Keratinocyte (primary cell): Measurements from ENCODE around the gene NPDC1.

Source experiments
- CTCF ChIP-seq, 3 experiments: IDR thresholded peaks in 1 of 3; conservative IDR thresholded peaks in 1 of 3; optimal IDR thresholded peaks in 1 of 3; 2 replicates in 2 of 3; 3 replicates in 1 of 3; pipeline versions ENCODE3 to v1.5.1; 2011; ENCODE audit warnings: low read length in 3 of 3, mild to moderate bottlenecking in 3 of 3, moderate library complexity in 2 of 3, control low read depth in 1 of 3, inconsistent platforms in 1 of 3; ENCODE audit not compliant: insufficient read depth in 2 of 3; ENCODE audit errors: extremely low read depth in 1 of 3
- EZH2 ChIP-seq: IDR thresholded peaks from one replicate; pipeline ENCODE4 v1.6.1; 2012; ENCODE audit warnings: inconsistent platforms, mild to moderate bottlenecking, low read length, moderate library complexity

GRCh38 chr9:137041124-137041523 lies 4.9 kb downstream of the NPDC1 start:
- TF ChIP-seq EZH2, result no peak
- no peak for TF ChIP-seq CTCF (optimal IDR thresholded peaks at IDR 0.05 in 1 of 3, IDR thresholded peaks at IDR 0.05 in 1 of 3, conservative IDR thresholded peaks at IDR 0.05 in 1 of 3; ENCODE audit: extremely low read depth in 1 of 3, insufficient read depth in 2 of 3, low read length in 3 of 3)
